Skin epidermis (tissue), 12 donors: ENCODE results near the gene CRYZL1.

Experiments used
- H3K27ac ChIP-seq, 21 experiments: fragments of 200-600 bp; sonication (generic) in 11 of 21; one replicate each; pipeline ENCODE4 v1.5.0; 2020; ENCODE audit warnings: mild to moderate bottlenecking in 3 of 21, inconsistent platforms in 2 of 21, moderate library complexity in 2 of 21
- H3K4me3 ChIP-seq, 7 experiments: fragments of 200-600 bp; sonication (generic) in 2 of 7; one replicate each; pipeline ENCODE4 v1.5.0; 2020; ENCODE audit warnings: inconsistent platforms in 2 of 7, mild to moderate bottlenecking in 2 of 7, moderate library complexity in 1 of 7

Gene CRYZL1

DNA sequence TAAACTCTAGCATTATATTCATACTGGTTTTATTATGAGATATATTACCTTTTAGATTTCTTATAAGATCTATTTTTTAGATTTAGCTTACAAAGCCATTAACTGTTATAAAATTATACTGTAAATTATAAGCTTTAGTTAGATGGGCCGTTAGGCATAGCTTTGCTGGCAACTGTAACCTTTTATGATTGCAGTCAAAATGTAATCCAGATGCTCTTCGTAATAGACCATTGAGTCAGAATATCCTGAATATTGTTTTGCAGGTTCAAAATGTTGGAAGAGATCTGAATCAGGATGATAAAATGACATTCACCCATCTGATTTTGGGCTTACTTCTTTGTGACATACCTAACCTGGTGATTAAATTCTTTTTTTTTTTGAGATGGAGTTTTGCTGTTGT, 21.7 kb upstream of the CRYZL1 start:
- Histone ChIP-seq H3K27ac (no peak overlapping the region), H3K4me3 (no peak overlapping the region)

GRCh38 chr21:33662046-33662445, 20.5 kb upstream of the CRYZL1 start:
- no peak overlapping the region for H3K27ac ChIP-seq
- no peak overlapping the region for H3K4me3 ChIP-seq

- Histone ChIP-seq H3K27ac (no peak overlapping the region), H3K4me3 (no peak overlapping the region)
Observed at GRCh38 chr21:33661146-33661545, 19.6 kb upstream of the CRYZL1 start.

DNA sequence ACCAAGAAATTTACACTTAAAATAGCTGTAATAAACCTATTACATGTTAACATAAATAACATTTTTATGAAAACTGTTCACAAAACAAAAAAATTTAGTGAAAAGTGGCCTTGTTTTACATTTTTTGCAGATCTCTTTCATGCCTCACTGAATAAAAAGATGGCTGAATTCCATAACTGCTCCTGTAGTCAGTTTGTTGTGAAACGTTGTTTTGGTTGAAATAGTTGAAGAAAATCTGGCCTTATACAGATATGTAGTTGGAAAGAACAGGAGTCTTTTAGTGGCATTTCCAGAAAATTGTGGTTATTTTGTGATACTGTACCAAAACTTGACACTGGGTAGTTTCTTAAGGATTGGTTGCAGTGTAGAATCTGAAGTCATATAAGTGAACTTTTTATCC, 18.9 kb upstream of the CRYZL1 start:
- no peak overlapping the region for H3K27ac ChIP-seq
- no peak overlapping the region for H3K4me3 ChIP-seq

DNA sequence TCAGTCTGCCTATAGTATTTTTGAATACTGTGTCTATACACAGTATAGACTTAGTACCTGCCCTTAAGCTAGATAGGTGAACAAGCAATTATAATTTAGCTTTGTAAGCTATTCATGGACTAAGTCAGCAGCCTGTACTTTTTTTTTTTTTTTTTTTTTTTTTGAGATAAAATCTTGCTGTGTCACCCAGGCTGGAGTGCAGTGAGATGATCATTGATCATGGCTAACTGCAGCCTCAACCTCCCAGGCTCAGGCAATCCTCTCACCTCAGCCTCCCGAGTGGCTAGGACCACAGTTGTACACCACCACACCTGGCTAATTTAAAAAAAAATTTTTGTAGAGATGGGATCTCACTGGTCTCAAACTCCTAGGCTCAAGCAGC, 18.0 kb upstream of the CRYZL1 start:
- Histone ChIP-seq H3K4me3 (no peak overlapping the region), H3K27ac (peak overlapping the region in 1 of 21 experiments; percentile 11)

GRCh38 chr21:33658919-33659567, 17.5 kb upstream of the CRYZL1 start:
- H3K27ac ChIP-seq = no peak overlapping the region
- H3K4me3 ChIP-seq = no peak overlapping the region

DNA sequence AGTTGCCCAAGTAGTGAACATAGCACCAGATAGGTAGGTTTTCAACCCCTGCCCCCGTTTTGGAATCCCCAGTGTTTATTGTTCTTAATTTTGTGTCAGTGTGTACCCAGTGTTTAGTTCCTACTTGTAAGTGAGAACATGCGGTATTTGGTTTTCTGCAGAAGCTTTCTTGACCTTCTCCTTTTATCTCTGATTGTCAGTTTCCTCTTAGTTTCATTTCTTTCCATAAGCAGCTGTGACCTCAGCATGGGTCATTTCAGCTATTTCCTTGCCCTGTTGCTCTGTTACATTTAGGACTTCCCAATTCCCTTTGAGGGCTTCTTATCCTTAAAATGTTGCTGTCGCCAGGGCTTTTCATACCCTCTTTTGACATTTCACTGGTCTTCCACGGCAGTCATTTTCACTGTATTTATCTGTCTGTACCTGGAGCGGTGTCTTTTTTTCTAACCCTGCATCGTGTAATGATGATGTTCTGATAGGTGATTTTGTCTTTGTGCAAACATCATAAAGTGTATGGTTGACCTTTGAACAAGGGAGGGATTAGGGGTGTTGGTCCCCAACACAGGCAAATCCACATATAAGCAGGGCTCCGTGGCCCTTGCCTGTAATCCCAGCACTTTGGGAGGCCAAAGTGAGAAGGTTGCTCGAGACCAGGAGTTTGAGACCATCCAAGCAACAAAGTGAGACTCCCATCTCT, 15.7 kb upstream of the CRYZL1 start:
- Histone ChIP-seq H3K4me3 (no peak overlapping the region), H3K27ac (peak overlapping the region in 1 of 21 experiments; percentile 2)

- peak overlapping the region in 3 of 21 experiments; percentile 4 to 37 (median 13) for H3K27ac ChIP-seq
- no peak overlapping the region for H3K4me3 ChIP-seq
Observed at GRCh38 chr21:33655588-33656221, 14.2 kb upstream of the CRYZL1 start.

GRCh38 chr21:33654412-33654811, 12.9 kb upstream of the CRYZL1 start:
- no peak overlapping the region for H3K4me3 ChIP-seq
- peak overlapping the region in 1 of 21 experiments; percentile 13 for H3K27ac ChIP-seq

DNA sequence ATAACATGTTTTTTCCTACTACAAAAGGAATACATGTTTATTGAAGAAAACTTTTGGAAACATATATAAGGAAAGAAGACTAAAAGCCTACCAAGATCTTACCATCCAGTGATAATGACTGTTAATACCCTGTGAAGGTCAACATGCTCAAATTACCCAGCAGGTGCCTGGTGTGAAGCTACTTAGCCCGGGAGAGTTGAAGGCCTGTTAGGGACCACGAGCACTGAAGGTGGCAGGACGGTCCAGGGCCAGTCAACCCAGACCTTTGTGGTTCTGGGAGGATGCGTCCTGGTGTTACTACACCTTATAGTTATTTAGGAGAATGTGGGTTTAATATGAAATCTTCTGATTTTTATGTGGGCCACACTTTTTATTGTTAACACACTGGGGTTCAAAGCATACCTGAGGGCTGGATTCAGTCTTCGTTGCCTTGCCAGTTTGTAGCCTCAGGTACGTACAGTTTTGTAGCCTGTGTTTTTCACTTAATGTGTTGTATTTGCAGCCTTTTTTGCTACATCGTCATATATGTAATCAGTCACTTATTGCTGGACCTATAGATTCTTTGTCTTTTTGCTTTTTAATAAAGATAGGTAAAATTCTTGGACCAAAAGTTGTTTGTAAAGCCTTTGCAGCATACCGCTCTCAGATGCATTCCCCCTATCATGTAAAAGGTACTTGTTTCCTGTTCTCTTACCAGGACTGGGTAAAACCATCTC, 10.6 kb upstream of the CRYZL1 start:
- Histone ChIP-seq H3K27ac (no peak overlapping the region), H3K4me3 (no peak overlapping the region)

DNA sequence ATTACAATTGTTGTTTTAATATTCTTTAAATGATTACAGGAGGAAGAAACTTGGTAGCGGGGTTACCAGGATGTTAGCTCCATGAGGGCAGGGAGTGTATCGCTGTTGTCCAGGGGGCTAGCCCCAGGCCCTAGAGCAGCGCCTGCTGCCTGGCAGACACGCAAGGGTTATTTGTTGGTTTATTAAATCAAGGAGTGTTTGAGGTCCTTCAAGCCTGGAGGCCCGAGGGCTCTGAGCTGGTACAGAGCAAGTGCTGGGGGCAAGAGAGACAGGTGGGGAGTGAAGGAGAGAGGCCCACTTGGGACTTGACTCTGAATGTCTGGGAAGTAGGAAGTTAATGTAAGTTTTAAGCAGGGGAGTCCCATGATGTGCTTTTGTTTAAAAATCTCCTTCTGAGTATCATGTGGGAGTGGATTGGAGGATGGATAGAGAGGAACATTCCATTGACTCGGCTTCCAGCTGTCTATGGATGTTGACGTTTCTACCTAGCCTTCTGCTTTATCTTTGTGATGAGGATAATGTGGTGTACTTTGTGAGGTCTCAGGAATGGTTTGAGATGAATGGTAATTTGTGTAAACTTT, 9.5 kb upstream of the CRYZL1 start:
- H3K4me3 ChIP-seq = no peak overlapping the region
- no peak overlapping the region for H3K27ac ChIP-seq

DNA sequence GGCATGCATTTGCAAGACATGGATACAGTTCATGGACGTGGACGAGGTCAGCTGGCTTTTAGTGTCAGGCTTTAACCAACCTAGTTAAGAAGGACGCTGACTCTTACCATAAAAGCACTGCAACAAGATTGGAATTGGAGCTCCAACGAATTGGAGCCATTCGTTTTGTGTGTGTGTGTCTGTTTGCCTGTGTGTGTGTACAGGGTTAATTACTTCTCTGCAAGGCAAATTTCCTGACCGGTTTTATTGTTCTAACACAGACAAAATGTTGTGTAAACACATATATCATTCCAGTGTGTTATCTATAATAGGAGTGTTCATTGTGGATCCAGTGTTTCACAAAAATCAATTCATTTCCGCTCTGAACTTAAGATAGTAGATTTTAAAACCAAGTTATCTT, 8.7 kb upstream of the CRYZL1 start:
- Histone ChIP-seq H3K4me3 (no peak overlapping the region), H3K27ac (no peak overlapping the region)

DNA sequence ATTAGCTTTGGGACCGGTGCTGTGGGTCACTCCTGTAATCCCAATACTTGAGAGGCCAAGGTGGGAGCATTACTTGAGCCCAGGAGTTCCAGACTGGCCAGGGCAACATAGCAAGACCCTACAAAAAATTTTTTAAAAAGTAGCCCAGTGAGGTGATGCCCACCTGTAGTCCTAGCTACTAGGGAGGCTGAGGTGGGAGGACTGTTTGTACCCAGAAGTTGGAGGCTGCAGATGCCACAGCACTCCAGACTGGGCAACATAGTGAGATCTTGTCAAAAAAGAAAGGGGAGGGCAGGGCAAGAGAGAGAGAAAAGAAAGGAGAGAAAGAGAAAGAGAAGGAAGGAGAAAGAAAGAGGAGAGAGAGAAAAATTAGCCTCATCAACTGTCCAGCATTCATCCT, 7.0 kb upstream of the CRYZL1 start:
- H3K27ac ChIP-seq = no peak overlapping the region
- no peak overlapping the region for H3K4me3 ChIP-seq

DNA sequence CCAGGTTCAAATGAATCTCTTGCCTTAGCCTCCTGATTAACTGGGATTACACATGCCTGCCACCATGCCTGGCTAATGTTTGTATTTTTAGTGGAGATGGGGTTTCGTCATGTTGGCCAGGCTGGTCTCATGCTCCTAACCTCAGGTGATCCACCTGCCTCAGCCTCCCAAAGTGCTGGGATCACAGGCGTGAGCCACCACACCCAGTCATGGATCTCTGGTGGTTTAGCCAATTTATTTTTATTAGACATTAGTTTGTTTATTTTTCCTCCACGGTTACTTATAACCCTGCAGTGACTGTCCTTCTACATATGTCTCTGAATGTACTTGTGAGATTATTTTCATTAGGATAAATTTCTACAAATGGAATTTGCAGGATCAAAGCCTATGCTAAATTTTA, 6.0 kb upstream of the CRYZL1 start:
- H3K27ac ChIP-seq = no peak overlapping the region

GRCh38 chr21:33645730-33646129, 4.2 kb upstream of the CRYZL1 start:
- Histone ChIP-seq H3K4me3 (no peak overlapping the region), H3K27ac (no peak overlapping the region)

More for the DNA sequence above, 6.0 kb upstream of the CRYZL1 start:
- H3K4me3 ChIP-seq = no peak overlapping the region

- H3K4me3 ChIP-seq = peak overlapping the region in 3 of 7 experiments; percentile 58 to 98 (median 92)
Observed at GRCh38 chr21:33644383-33645074, 3.0 kb upstream of the CRYZL1 start.

GRCh38 chr21:33643658-33644311, 2.2 kb upstream of the CRYZL1 start:
- Histone ChIP-seq H3K4me3 (peak overlapping the region; percentile 58 to 99 (median 92)), H3K27ac (peak overlapping the region in 18 of 21 experiments; percentile 54 to 93 (median 79))

More at GRCh38 chr21:33644383-33645074, 3.0 kb upstream of the CRYZL1 start:
- H3K27ac ChIP-seq = peak overlapping the region in 8 of 21 experiments; percentile 61 to 93 (median 79)

DNA sequence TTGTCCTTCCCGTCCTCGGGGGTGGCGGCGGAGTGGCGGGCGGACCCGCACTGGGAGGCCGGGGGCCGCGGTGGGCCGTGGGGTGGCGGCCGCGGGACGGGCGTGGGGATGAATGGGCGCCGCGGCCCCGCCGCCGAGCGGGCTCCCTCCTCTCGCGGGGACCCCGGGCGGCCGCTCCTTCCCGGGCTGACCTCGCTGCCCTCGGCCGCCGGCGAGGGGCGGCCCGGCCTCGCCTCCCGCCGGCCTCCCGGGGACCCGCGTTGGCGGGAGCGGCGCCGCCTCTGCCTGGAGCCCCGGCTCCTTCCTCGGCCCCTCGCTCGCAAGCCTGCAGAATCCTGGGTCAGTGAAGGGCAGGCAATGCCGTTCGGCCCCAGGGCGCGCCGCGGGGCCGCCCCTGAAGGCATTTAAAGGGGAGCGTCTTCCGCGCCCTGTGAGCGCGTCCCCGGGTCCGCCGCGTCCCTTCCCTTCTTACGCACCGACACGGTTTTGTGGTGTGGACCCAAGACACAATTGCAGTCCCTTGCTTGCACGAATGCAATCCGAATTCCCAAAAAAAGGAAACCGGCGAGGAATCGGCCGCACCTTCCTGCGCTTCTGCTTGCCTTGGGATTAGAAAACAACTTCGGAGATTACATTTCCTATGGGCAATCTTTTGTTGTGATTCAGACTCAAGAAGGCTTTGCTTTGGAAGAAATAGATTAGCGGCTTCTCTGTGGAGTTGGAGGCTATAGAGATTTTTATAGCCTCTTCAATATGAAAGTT, 1.5 kb upstream of the CRYZL1 start:
- peak overlapping the region; percentile 58 to 99 (median 92) for H3K4me3 ChIP-seq
- H3K27ac ChIP-seq = peak overlapping the region; percentile 54 to 93 (median 80)
